ENCODE results near the gene MMP19.

DNA sequence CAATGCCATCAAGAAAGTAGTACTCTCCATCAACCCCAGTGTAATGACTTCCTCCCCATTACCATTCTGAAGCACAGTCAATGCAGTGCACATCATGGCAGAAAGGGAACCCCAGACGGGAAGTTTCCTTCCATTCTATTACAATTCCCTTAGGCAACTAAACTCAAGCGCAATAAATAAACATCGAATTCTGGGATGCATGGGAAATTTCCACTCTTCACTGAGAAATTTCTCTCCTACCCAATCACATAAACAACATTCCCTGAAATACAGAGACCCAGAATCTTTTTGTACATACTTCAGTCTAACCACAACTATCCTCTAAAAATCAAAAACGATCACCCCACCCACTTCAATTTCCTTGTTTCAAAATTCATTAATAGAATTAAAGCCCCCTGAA lies 45.2 kb downstream of the MMP19 start:
- TF ChIP-seq, protein P1, sequence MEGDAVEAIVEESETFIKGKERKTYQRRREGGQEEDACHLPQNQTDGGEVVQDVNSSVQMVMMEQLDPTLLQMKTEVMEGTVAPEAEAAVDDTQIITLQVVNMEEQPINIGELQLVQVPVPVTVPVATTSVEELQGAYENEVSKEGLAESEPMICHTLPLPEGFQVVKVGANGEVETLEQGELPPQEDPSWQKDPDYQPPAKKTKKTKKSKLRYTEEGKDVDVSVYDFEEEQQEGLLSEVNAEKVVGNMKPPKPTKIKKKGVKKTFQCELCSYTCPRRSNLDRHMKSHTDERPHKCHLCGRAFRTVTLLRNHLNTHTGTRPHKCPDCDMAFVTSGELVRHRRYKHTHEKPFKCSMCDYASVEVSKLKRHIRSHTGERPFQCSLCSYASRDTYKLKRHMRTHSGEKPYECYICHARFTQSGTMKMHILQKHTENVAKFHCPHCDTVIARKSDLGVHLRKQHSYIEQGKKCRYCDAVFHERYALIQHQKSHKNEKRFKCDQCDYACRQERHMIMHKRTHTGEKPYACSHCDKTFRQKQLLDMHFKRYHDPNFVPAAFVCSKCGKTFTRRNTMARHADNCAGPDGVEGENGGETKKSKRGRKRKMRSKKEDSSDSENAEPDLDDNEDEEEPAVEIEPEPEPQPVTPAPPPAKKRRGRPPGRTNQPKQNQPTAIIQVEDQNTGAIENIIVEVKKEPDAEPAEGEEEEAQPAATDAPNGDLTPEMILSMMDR (conservative IDR thresholded peaks at IDR 0.05; ENCODE audit: low read depth, low read length), result no peak
- no peak for TF ChIP-seq EZH2 (IDR thresholded peaks at IDR 0.05; ENCODE audit: borderline replicate concordance, low read depth, low read length, poor library complexity, severe bottlenecking)

Data from A673 (cell line).